Psoas muscle (tissue), 8 donors: ENCODE measurements around the gene PRDX3. TPM values are rescaled to one million over a fixed set of nuclear protein-coding genes. Genes with fewer than 3 reads are reported as not detected.

Source experiments
- ATAC-seq, 4 donors: fragments of 200-7000 bp; cut with Tn5 transposase; one replicate each; pipeline ENCODE4 v1.9.1; 2020; ENCODE audit warnings: moderate library complexity in 3 of 4, mild to moderate bottlenecking in 2 of 4
- DNase-seq, 2 donors: peaks; one replicate each; pipeline ENCODE4 v3.0.0-alpha.2; 2020
- H3K27ac ChIP-seq: fragments of 200-600 bp; one replicate; pipeline ENCODE4 v1.8.0; 2022
- H3K27me3 ChIP-seq, 3 donors: fragments of 200-600 bp in 1 of 3; one replicate each; pipeline versions ENCODE4 v1.6.1 to v1.8.0; 2013 to 2022; ENCODE audit warnings: low read length in 2 of 3, mild to moderate bottlenecking in 2 of 3, moderate library complexity in 1 of 3; ENCODE audit not compliant: insufficient read depth in 3 of 3
- H3K36me3 ChIP-seq, 2 donors: fragments of 200-600 bp in 1 of 2; one replicate each; pipeline versions ENCODE4 v1.6.1 to v1.8.0; 2013 to 2022; ENCODE audit warnings: low read depth in 1 of 2, mild to moderate bottlenecking in 1 of 2, moderate library complexity in 1 of 2; ENCODE audit not compliant: insufficient read depth in 1 of 2
- H3K4me1 ChIP-seq: fragments of 200-600 bp; one replicate; pipeline ENCODE4 v1.8.0; 2022
- H3K4me3 ChIP-seq: fragments of 200-600 bp; one replicate; pipeline ENCODE4 v1.8.0; 2022; ENCODE audit warnings: mild to moderate bottlenecking
- H3K9me3 ChIP-seq: fragments of 200-600 bp; one replicate; pipeline ENCODE4 v1.8.0; 2022
- CTCF ChIP-seq: fragments of 200-600 bp; IDR thresholded peaks from one replicate; pipeline ENCODE4 v1.8.0; 2022; ENCODE audit warnings: antibody characterized with exemption
- WGBS, 3 donors: extraction: QIAGEN DNeasy Blood & Tissue Kit; methylation state at CpG; one replicate each; pipeline versions ENCODE4 v1.1.6 to v1.1.7; 2013; 5-methylcytosine and 5-hydroxymethylcytosine counted together
- intact Hi-C, 2 donors: fragments of 100-400 bp; cut with DNase I; formaldehyde crosslinking; loops; one replicate each; pipeline versions ENCODE4 v1.11.0 to v1.14.2; 2022
- long read RNA-seq, 2 donors: library from polyadenylated mRNA; unstranded; transcript quantifications; one replicate each; pipeline ENCODE4 v2.0.0, GENCODE V29; 2021
- polyA plus RNA-seq, 3 donors: library from polyadenylated mRNA; stranded (reverse); fragments of 200-250 nt; gene quantifications; one replicate each; pipeline ENCODE4 v1.2.3, GENCODE V29; 2013
- total RNA-seq, 4 donors: library from RNA; stranded (reverse); fragmentation: NEBNext Ultra II Directional in 2 of 4; extraction: Animal tissue kit (Norgen Biotek cat#: 25700) in 2 of 4; gene quantifications; one replicate each; pipeline versions ENCODE4 v1.2.1 to v1.2.4, GENCODE V29; 2021 to 2023
- donor health status: healthy with polysubstance abuse.
- donor health status: DM: no; HTN: no; CAD: no; lungs with moderate emphysema.
- donor health status: Bipolar disorder and iron deficiency.
- donor health status: healthy.
- donor health status: DM: yes; HTN: yes; CAD: no.
- donor health status: DM: no; HTN: no; CAD: no.
- donor health status: DM: no; HTN: no; CAD: no.
- donor health status: DM: yes; HTN: yes; CAD: no.

PRDX3 gene
- total RNA-seq, result 100 to 1,000 TPM; 186 to 212 (median 201) TPM
- 100 to 1,000 TPM; 182 to 331 (median 204) TPM for polyA plus RNA-seq
- long read RNA-seq, donor 1, transcript PRDX3-201 (7 exons, 1,591 nt), result major isoform, 332 of 340 reads
- long read RNA-seq, donor 1, partial matches to known transcripts, result 0 of 340 reads
- long read RNA-seq, donor 1, other reads (novel, unspliced or antisense), result 8 of 340 reads
- long read RNA-seq, donor 2, transcript PRDX3-201 (7 exons, 1,591 nt), result major isoform, 583 of 603 reads
- long read RNA-seq, donor 2, partial matches to known transcripts, result 6 of 603 reads
- long read RNA-seq, donor 2, other reads (novel, unspliced or antisense), result 13 of 603 reads

DNA sequence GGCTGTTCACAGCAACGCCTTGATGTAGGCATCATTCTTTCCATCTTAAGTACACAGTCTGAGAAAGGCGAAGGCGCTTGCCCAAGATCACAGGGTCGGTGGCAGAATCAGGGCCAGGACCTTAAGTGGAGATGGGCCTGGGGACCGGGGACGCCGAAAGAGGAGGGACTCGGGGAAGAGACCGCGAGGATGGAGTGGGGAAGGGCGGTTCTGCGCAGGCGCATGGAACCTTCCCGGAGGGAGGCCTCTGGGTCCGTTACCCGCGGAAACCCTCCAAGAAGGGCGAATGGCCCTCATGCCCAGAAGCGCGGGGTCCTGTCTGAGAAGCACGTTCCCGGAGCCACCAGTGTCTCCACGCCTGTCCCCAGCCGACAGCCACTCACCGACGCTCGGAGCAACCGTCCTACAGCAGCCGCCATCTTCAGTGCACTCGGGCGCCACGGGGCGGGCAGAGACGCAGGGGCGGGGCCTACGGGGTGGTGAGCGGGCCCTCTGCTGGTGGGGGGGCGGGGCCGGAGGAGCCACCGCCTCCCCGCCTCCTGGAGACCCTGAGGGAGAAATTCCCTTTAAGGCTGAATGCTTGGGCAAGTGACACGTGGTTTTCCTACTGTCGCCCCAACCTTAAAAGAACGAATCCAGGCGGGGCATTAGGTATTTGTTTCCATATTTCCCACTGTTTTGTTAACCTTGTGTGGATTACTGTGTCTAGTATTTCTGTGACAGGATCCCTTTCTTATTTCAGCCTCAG, at the start of gene PRDX3:
PRDX3 (minus strand) TSS at position 441 of the 748 bp plus-strand sequence; CDS start at position 419, 22 bp downstream.
- intact Hi-C loops, result no loop called here
- peak; percentile 16 for TF ChIP-seq CTCF
- ATAC-seq, result peak; percentile 99
- WGBS, 3 donors, result 0 to 1% (median 1%) methylated on average over 38 to 45 of the region's 45 CpGs
- peak; percentile 96 for DNase-seq
- peak within 1 kb of the TSS; percentile 89 for H3K4me3 ChIP-seq
- no peaks in the 10 kb centered on the region for H3K9me3 ChIP-seq
- H3K36me3 ChIP-seq, result peaks cover 0 to 33% of the 10 kb centered on the region in 2 donors
- peaks cover 24% of the 10 kb centered on the region for H3K4me1 ChIP-seq
- H3K27me3 ChIP-seq, result no peaks in the 10 kb centered on the region
- H3K27ac ChIP-seq, result peak within 1 kb of the TSS; percentile 91

DNA sequence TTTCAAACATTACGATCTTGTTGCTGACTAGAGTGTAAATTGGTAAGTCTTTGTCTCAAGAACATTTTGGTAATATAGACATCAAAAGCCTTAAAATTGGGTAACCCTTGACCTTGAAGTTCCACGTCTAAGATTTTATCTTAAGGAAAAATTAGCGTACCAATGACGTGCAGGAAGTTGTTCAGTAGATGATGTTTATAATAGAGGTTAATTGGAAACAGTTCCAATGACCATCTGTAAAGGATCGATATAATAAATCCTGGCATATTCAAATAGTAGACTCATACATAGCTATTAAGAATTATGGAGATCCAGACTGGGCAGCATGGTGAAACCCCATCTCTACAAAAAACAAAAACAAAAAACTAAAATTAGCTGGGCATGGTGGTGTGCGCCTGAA, 49.2 kb upstream of the PRDX3 start:
- ATAC-seq (no peak), DNase-seq (no peak)
- Histone ChIP-seq H3K27me3 (no peaks in the 10 kb centered on the region), H3K4me1 (no peaks in the 10 kb centered on the region), H3K27ac (no peak overlapping the region), H3K36me3 (no peaks in the 10 kb centered on the region), H3K4me3 (no peak overlapping the region), H3K9me3 (no peaks in the 10 kb centered on the region)
- WGBS, 3 donors, result 85 to 88% (median 88%) methylated on average over 6 of the region's 6 CpGs
- intact Hi-C loops, result loop anchor here in 1 of 2 donors (2.0 kb wide), 1 partner anchor 61 kb away; no protein-coding TSS in a partner anchor
- no peak for TF ChIP-seq CTCF

GRCh38 chr10:119225083-119225658, 46.6 kb upstream of the PRDX3 start:
- Histone ChIP-seq H3K4me3 (no peak overlapping the region), H3K4me1 (no peaks in the 10 kb centered on the region), H3K36me3 (no peaks in the 10 kb centered on the region), H3K9me3 (no peaks in the 10 kb centered on the region), H3K27me3 (no peaks in the 10 kb centered on the region), H3K27ac (no peak overlapping the region)
- ATAC-seq (no peak), DNase-seq (no peak)
- 77 to 83% (median 79%) methylated on average over 4 of the region's 4 CpGs for WGBS, 3 donors
- no peak for TF ChIP-seq CTCF
- intact Hi-C loops, result no loop called here

- Histone ChIP-seq H3K4me3 (no peak overlapping the region), H3K36me3 (no peaks in the 10 kb centered on the region), H3K9me3 (no peaks in the 10 kb centered on the region), H3K27me3 (no peaks in the 10 kb centered on the region), H3K4me1 (no peaks in the 10 kb centered on the region), H3K27ac (peak overlapping the region; percentile 53)
- intact Hi-C loops, result no loop called here
- 47 to 65% (median 55%) methylated on average over 9 of the region's 9 CpGs for WGBS, 3 donors
- ATAC-seq (peak in 1 of 4 donors; percentile 21), DNase-seq (no peak)
- TF ChIP-seq CTCF, result no peak
These were observed 44.4 kb upstream of the PRDX3 start for GRCh38 chr10:119222966-119223386.
